GM21825 (cell line): ENCODE data around the gene UBR7.
"Not testable (repeated sequence)": the region's sequence is repeated elsewhere in the genome, so short reads cannot be mapped to it uniquely, and the experiment has no call there.

Source experiments
- ATAC-seq: cut with Tn5 transposase; IDR thresholded peaks from one replicate; pipeline ENCODE4 v1.9.1; 2021; ENCODE audit warnings: mild to moderate bottlenecking, moderate library complexity; ENCODE audit not compliant: unreplicated experiment

UBR7 gene

GRCh38 chr14:93195316-93195999 is 11.6 kb upstream of the UBR7 start:
- no peak for ATAC-seq

- no peak for ATAC-seq
Measured at GRCh38 chr14:93199031-93199430, 8.0 kb upstream of the UBR7 start.

- no peak for ATAC-seq
Measured at GRCh38 chr14:93200553-93200952, 6.5 kb upstream of the UBR7 start.

- no peak for ATAC-seq
Measured at GRCh38 chr14:93201155-93201704, 5.8 kb upstream of the UBR7 start.

GRCh38 chr14:93207468-93208308 is 632 bp downstream of the UBR7 start:
- peak; percentile 40 for ATAC-seq

GRCh38 chr14:93212432-93212831 is 5.4 kb downstream of the UBR7 start:
- ATAC-seq: peak; percentile 63

- no peak for ATAC-seq
Measured at GRCh38 chr14:93214598-93214997, 7.5 kb downstream of the UBR7 start.

- no peak for ATAC-seq
Measured at GRCh38 chr14:93219103-93219726, 12.2 kb downstream of the UBR7 start.

GRCh38 chr14:93220509-93220908 is 13.5 kb downstream of the UBR7 start:
- ATAC-seq: no peak

- no peak for ATAC-seq
Measured at GRCh38 chr14:93223565-93223964, 16.5 kb downstream of the UBR7 start.

- no peak for ATAC-seq
Measured at GRCh38 chr14:93228550-93228949, 21.5 kb downstream of the UBR7 start.

GRCh38 chr14:93230539-93230938 is 23.5 kb downstream of the UBR7 start:
- no peak for ATAC-seq

- no peak for ATAC-seq
Measured at GRCh38 chr14:93231129-93231979, 24.3 kb downstream of the UBR7 start.

GRCh38 chr14:93232159-93232558 is 25.1 kb downstream of the UBR7 start:
- ATAC-seq: no peak

GRCh38 chr14:93233078-93233477 is 26.0 kb downstream of the UBR7 start:
- ATAC-seq: not testable (repeated sequence)

GRCh38 chr14:93234798-93235197 is 27.7 kb downstream of the UBR7 start:
- ATAC-seq: no peak

- no peak for ATAC-seq
Measured at GRCh38 chr14:93239869-93240677, 33.0 kb downstream of the UBR7 start.

- ATAC-seq: no peak
Measured at GRCh38 chr14:93240678-93241000, 33.6 kb downstream of the UBR7 start.

- no peak for ATAC-seq
Measured at GRCh38 chr14:93245764-93246420, 38.8 kb downstream of the UBR7 start.
